WTC11 (cell line): ENCODE measurements around the gene SMAD6. TPM values are rescaled to one million over a fixed set of nuclear protein-coding genes. Genes with fewer than 3 reads are reported as not detected.

Experiments
- ATAC-seq: fragments of 200-7000 bp; cut with Tn5 transposase; 2 replicates; pipeline ENCODE4 v1.10.0; 2021; ENCODE audit warnings: mild to moderate bottlenecking, moderate library complexity
- CTCF ChIA-PET: fragments of 300-600 bp; sonication (Branson Sonifier 250); formaldehyde crosslinking; loops from one replicate; lab custom pipeline; 2021; ENCODE audit warnings: antibody characterized with exemption; lab: Charles Lee
- POLR2A ChIA-PET: fragments of 350-600 bp; sonication (Branson Sonifier 250); formaldehyde crosslinking; loops from one replicate; lab custom pipeline; 2021; ENCODE audit warnings: antibody characterized with exemption; lab: Charles Lee
- DNase-seq: peaks from one replicate; pipeline ENCODE4 v3.0.0; 2021; ENCODE audit warnings: low spot score
- H3K27ac Mint-ChIP-seq: 2 replicates; pipeline ENCODE4 v1.8.0; 2021; ENCODE audit warnings: mixed read lengths
- H3K27me3 Mint-ChIP-seq: 2 replicates; pipeline ENCODE4 v1.8.0; 2021; ENCODE audit warnings: low read depth, mild to moderate bottlenecking, moderate library complexity, mixed read lengths
- H3K36me3 Mint-ChIP-seq: 2 replicates; pipeline ENCODE4 v1.8.0; 2021; ENCODE audit warnings: mixed read lengths
- H3K4me1 Mint-ChIP-seq: 2 replicates; pipeline ENCODE4 v1.8.0; 2022; ENCODE audit warnings: mixed read lengths
- H3K4me3 Mint-ChIP-seq: 2 replicates; pipeline ENCODE4 v1.8.0; 2021; ENCODE audit warnings: mild to moderate bottlenecking, moderate library complexity, mixed read lengths
- H3K9me3 Mint-ChIP-seq: 2 replicates; pipeline ENCODE4 v1.8.0; 2021; ENCODE audit warnings: mixed read lengths
- AFF4 ChIP-seq: sonication (generic); formaldehyde crosslinking; IDR thresholded peaks from 2 replicates; pipeline ENCODE4 v1.8.1; 2023; ENCODE audit warnings: mild to moderate bottlenecking, missing genetic modification reagents, borderline replicate concordance
- ARID4B ChIP-seq: sonication (generic); formaldehyde crosslinking; IDR thresholded peaks from 2 replicates; pipeline ENCODE4 v1.8.0; 2023; ENCODE audit warnings: missing genetic modification reagents, mild to moderate bottlenecking, borderline replicate concordance
- EMX1 ChIP-seq: fragments of 250-450 bp; sonication (Bioruptor Pico); IDR thresholded peaks from 2 replicates; pipeline ENCODE4 v1.8.0; 2021; ENCODE audit warnings: mild to moderate bottlenecking
- FOXJ3 ChIP-seq: sonication (generic); formaldehyde crosslinking; IDR thresholded peaks from 2 replicates; pipeline ENCODE4 v1.9.0; 2021; ENCODE audit warnings: missing genetic modification reagents, mild to moderate bottlenecking, borderline replicate concordance
- JUN ChIP-seq: sonication (generic); formaldehyde crosslinking; IDR thresholded peaks from 2 replicates; pipeline ENCODE4 v1.8.0; 2023; ENCODE audit warnings: mild to moderate bottlenecking, missing genetic modification reagents
- NFE2L1 ChIP-seq: sonication (generic); formaldehyde crosslinking; IDR thresholded peaks from 2 replicates; pipeline ENCODE4 v1.8.1; 2023; ENCODE audit warnings: missing genetic modification reagents
- NR3C1 ChIP-seq: sonication (generic); formaldehyde crosslinking; conservative IDR thresholded peaks from 2 replicates; pipeline ENCODE4 v1.8.1; 2023; ENCODE audit warnings: low read depth, mild to moderate bottlenecking, missing genetic modification reagents
- RORB ChIP-seq: fragments of 250-450 bp; sonication (Bioruptor Pico); IDR thresholded peaks from 2 replicates; pipeline ENCODE4 v1.9.0; 2021; ENCODE audit warnings: mild to moderate bottlenecking
- STAT6 ChIP-seq: sonication (generic); formaldehyde crosslinking; conservative IDR thresholded peaks from 2 replicates; pipeline ENCODE4 v1.8.1; 2023; ENCODE audit warnings: mild to moderate bottlenecking, low read depth, missing genetic modification reagents, moderate library complexity
- USF2 ChIP-seq: sonication (generic); formaldehyde crosslinking; IDR thresholded peaks from 2 replicates; pipeline ENCODE4 v1.8.1; 2023; ENCODE audit warnings: mild to moderate bottlenecking, missing genetic modification reagents, moderate library complexity
- ZNF263 ChIP-seq: sonication (generic); formaldehyde crosslinking; IDR thresholded peaks from 2 replicates; pipeline ENCODE4 v1.8.1; 2022; ENCODE audit warnings: low read depth, mild to moderate bottlenecking, moderate library complexity, missing genetic modification reagents
- total RNA-seq: library from RNA; stranded (reverse); gene quantifications from 3 replicates; pipeline ENCODE4 v1.2.3, GENCODE V29; 2021

The SMAD6 gene
- total RNA-seq, 1 experiment from 2014 or later, result 13.9 TPM

- TF ChIP-seq NR3C1 (CRISPR knock-in tag), result no peak
These were observed 46.5 kb upstream of the SMAD6 start (continued) for GRCh38 chr15:66655511-66655910.

GRCh38 chr15:66655997-66656396, 46.0 kb upstream of the SMAD6 start:
- POLR2A ChIA-PET, result no interaction called here
- no peak for DNase-seq

More at GRCh38 chr15:66655997-66656396, 46.0 kb upstream of the SMAD6 start:
- Mint-ChIP-seq H3K4me1 (peaks cover 41% of the 10 kb centered on the region), H3K36me3 (no peaks in the 10 kb centered on the region), H3K9me3 (no peaks in the 10 kb centered on the region), H3K27ac (no peak overlapping the region), H3K4me3 (no peak overlapping the region), H3K27me3 (no peaks in the 10 kb centered on the region)
- peak; percentile 6 for ATAC-seq
- TF ChIP-seq ZNF263 (CRISPR knock-in tag) (no peak), ARID4B (CRISPR knock-in tag) (no peak), EMX1 (no peak), USF2 (CRISPR knock-in tag) (no peak), AFF4 (no peak), FOXJ3 (no peak), RORB (CRISPR knock-in tag) (no peak), JUN (CRISPR knock-in tag) (no peak), NFE2L1 (CRISPR knock-in tag) (no peak), STAT6 (no peak)
- CTCF ChIA-PET, result interaction anchor here (1.1 to 1.9 kb wide), 2 partner anchors 22 to 37 kb away, joined by 5 read pairs; no protein-coding TSS in a partner anchor
